ENCODE data around the gene FRYL.
"Not testable (repeated sequence)": the region's sequence is repeated elsewhere in the genome, so short reads cannot be mapped to it uniquely, and the experiment has no call there.

Gene FRYL

DNA sequence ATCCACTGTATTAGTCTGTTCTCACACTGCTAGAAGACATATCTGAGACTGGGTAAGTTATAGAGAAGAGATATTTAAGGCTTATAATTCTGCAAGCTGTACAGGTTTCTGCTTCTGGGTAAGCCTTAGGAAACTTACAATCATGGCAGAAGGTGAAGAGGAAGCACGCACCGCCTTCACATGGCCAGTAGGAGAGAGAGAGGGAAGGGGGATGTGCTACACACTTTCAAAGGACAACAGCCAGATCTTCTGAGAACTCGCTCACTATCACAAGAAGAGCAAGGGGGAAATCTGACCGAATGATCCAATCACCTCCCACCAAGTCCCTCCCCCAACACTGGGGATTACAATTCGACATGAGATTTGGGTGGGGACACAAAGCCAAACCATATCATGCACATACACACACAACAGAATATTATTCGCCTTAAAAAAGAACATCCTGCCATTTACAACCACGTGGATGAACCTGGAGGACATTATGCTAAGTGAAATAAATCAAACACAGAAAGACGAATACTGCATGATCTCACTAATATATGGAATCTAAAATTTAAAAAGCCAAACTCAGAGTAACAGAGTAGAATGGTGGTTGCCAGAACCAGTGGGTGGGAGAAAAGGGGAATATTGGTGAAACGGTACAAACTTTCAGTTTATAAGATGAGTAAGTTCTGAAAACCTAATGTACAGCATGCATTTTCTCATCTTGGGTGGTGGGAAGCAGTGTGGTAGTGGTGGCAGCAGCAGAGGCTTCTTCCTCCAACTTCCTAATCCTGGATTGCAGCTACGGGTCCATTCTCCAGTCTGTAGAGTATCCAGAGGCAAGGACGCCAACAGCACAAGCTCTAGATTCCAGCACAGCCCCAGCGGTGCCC is 12.8 kb downstream of the FRYL start:
- H3K27ac ChIP-seq (replicated peaks): no peak overlapping the region
- no peak overlapping the region for H3K4me3 ChIP-seq (replicated peaks; ENCODE audit: insufficient read depth, low read length)
- no peaks in the 10 kb centered on the region for H3K27me3 ChIP-seq (ENCODE audit: insufficient read depth, poor library complexity, severe bottlenecking)
- DNase-seq (ENCODE audit: low read depth in 1 of 2, low spot score in 1 of 2): no peak
- TF ChIP-seq, protein P1, sequence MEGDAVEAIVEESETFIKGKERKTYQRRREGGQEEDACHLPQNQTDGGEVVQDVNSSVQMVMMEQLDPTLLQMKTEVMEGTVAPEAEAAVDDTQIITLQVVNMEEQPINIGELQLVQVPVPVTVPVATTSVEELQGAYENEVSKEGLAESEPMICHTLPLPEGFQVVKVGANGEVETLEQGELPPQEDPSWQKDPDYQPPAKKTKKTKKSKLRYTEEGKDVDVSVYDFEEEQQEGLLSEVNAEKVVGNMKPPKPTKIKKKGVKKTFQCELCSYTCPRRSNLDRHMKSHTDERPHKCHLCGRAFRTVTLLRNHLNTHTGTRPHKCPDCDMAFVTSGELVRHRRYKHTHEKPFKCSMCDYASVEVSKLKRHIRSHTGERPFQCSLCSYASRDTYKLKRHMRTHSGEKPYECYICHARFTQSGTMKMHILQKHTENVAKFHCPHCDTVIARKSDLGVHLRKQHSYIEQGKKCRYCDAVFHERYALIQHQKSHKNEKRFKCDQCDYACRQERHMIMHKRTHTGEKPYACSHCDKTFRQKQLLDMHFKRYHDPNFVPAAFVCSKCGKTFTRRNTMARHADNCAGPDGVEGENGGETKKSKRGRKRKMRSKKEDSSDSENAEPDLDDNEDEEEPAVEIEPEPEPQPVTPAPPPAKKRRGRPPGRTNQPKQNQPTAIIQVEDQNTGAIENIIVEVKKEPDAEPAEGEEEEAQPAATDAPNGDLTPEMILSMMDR (IDR thresholded peaks at IDR 0.05; ENCODE audit: insufficient read depth, low read length): no peak
- no peak for TF ChIP-seq SPI1 (IDR thresholded peaks at IDR 0.05; ENCODE audit: borderline replicate concordance, low read depth)
- TF ChIP-seq, protein P2, sequence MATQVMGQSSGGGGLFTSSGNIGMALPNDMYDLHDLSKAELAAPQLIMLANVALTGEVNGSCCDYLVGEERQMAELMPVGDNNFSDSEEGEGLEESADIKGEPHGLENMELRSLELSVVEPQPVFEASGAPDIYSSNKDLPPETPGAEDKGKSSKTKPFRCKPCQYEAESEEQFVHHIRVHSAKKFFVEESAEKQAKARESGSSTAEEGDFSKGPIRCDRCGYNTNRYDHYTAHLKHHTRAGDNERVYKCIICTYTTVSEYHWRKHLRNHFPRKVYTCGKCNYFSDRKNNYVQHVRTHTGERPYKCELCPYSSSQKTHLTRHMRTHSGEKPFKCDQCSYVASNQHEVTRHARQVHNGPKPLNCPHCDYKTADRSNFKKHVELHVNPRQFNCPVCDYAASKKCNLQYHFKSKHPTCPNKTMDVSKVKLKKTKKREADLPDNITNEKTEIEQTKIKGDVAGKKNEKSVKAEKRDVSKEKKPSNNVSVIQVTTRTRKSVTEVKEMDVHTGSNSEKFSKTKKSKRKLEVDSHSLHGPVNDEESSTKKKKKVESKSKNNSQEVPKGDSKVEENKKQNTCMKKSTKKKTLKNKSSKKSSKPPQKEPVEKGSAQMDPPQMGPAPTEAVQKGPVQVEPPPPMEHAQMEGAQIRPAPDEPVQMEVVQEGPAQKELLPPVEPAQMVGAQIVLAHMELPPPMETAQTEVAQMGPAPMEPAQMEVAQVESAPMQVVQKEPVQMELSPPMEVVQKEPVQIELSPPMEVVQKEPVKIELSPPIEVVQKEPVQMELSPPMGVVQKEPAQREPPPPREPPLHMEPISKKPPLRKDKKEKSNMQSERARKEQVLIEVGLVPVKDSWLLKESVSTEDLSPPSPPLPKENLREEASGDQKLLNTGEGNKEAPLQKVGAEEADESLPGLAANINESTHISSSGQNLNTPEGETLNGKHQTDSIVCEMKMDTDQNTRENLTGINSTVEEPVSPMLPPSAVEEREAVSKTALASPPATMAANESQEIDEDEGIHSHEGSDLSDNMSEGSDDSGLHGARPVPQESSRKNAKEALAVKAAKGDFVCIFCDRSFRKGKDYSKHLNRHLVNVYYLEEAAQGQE (IDR thresholded peaks at IDR 0.05; ENCODE audit: insufficient replicate concordance, low read depth): no peak
- TF ChIP-seq GABPA (IDR thresholded peaks at IDR 0.05; ENCODE audit: low read depth): no peak
- no peak for TF ChIP-seq POLR2AphosphoS5 (IDR thresholded peaks at IDR 0.05; ENCODE audit: low read depth)

DNA sequence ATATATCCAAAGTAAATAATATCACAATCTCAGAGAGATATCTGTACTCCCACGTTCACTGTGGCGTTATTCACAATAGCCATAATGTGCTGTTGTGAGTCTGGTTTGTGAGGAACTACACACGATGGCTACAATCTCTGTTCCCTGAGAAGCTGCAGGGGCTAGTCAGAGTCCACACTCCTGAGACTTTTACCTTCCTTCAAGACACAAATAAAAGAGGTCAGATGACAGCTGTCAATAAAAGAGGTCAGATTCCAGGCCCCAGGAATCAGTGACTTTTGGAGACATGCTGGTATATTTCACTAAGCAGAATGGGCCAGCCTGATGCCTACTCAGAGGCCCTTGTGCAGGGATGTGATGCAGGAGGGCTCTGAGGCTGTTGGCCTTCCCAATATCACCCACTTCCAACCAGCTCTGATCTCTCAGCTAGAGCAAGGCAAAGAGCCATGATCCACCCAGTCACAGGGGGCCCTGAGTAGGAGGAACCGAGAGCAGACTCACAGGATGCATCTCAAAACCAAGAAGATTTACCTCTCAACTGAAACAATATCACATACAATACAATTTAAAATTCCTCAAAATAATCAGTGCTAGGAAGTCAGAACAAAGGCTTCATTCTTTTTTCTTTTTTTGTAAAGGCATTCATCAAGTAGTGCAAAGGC is 13.8 kb downstream of the FRYL start:
- no peak for TF ChIP-seq GABPA (IDR thresholded peaks at IDR 0.05; ENCODE audit: low read depth)
- Histone ChIP-seq H3K27me3 (ENCODE audit: insufficient read depth, poor library complexity, severe bottlenecking) (no peaks in the 10 kb centered on the region), H3K27ac (replicated peaks) (no peak overlapping the region), H3K4me3 (replicated peaks; ENCODE audit: insufficient read depth, low read length) (no peak overlapping the region)
- no peak for DNase-seq (ENCODE audit: low read depth in 1 of 2, low spot score in 1 of 2)

DNA sequence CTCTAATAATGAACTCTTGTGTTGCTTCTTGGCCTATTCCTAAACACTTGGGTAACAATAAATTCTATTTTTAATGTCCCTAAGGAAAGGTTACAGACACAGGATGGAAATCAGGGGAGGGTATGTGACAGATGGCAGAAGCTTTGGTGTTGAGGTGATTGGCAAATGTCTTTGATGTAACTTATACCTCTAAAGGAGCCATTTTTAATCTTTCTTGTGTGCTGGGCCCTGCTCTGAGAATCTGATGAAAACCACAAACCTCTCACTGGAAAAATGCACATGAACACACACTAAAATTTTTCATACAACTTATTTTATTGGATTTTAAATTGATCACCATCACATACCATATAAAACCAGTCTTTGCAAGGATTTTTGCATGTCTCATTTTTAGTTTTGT is 17.7 kb downstream of the FRYL start:
- no peak overlapping the region for H3K4me3 ChIP-seq (replicated peaks; ENCODE audit: insufficient read depth, low read length)
- TF ChIP-seq, protein P2 (IDR thresholded peaks at IDR 0.05; ENCODE audit: insufficient replicate concordance, low read depth): no peak
- TF ChIP-seq GABPA (IDR thresholded peaks at IDR 0.05; ENCODE audit: low read depth) (no peak), POLR2AphosphoS5 (IDR thresholded peaks at IDR 0.05; ENCODE audit: low read depth) (no peak), SPI1 (IDR thresholded peaks at IDR 0.05; ENCODE audit: borderline replicate concordance, low read depth) (no peak)
- TF ChIP-seq, protein P1 (IDR thresholded peaks at IDR 0.05; ENCODE audit: insufficient read depth, low read length): no peak
- no peaks in the 10 kb centered on the region for H3K27me3 ChIP-seq (ENCODE audit: insufficient read depth, poor library complexity, severe bottlenecking)
- H3K27ac ChIP-seq (replicated peaks): no peak overlapping the region
- no peak for DNase-seq (ENCODE audit: low read depth in 1 of 2, low spot score in 1 of 2)

DNA sequence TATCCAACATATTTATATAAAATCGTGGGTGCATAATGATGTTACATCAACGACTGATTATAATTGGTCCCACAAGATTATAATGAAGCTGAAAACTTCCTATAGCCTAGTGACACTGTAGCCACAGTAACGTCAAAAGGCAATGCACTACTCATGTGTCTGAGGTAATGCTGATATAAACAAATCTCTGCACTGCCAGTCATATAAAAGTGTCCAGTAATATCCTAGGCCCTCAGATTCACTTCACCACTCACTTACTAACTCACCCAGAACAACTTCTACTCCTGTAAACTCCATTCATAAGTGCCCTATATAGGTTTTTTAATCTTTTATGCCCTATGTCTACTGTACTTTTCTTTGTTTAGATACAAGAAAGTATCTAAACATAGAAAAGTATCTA is 18.8 kb downstream of the FRYL start:
- Histone ChIP-seq H3K4me3 (replicated peaks; ENCODE audit: insufficient read depth, low read length) (no peak overlapping the region), H3K27ac (replicated peaks) (no peak overlapping the region), H3K27me3 (ENCODE audit: insufficient read depth, poor library complexity, severe bottlenecking) (no peaks in the 10 kb centered on the region)
- TF ChIP-seq GABPA (IDR thresholded peaks at IDR 0.05; ENCODE audit: low read depth) (no peak), SPI1 (IDR thresholded peaks at IDR 0.05; ENCODE audit: borderline replicate concordance, low read depth) (no peak), POLR2AphosphoS5 (IDR thresholded peaks at IDR 0.05; ENCODE audit: low read depth) (no peak)
- TF ChIP-seq, protein P2 (IDR thresholded peaks at IDR 0.05; ENCODE audit: insufficient replicate concordance, low read depth): no peak
- TF ChIP-seq, protein P1 (IDR thresholded peaks at IDR 0.05; ENCODE audit: insufficient read depth, low read length): no peak
- DNase-seq (ENCODE audit: low read depth in 1 of 2, low spot score in 1 of 2): no peak

DNA sequence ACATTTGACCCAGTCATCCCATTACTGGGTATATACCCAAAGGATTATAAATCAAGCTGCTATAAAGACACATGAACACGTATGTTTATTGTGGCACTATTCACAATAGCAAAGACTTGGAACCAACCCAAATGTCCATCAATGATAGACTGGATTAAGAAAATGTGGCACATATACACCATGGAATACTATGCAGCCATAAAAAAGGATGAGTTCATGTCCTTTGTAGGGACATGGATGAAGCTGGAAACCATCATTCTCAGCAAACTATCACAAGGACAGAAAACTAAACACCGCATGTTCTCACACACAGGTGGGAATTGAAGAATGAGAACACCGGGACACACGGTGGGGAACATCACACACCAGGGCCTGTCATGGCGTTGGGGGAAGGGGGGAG is 21.4 kb downstream of the FRYL start:
- H3K4me3 ChIP-seq (replicated peaks; ENCODE audit: insufficient read depth, low read length); H3K27me3 ChIP-seq (ENCODE audit: insufficient read depth, poor library complexity, severe bottlenecking); DNase-seq (ENCODE audit: low read depth in 1 of 2, low spot score in 1 of 2); H3K27ac ChIP-seq (replicated peaks): not testable (repeated sequence)
